Liver (tissue), 3 donors: ENCODE data around the gene FARP1.

ENCODE experiments used
- ATF3 ChIP-seq: IDR thresholded peaks from 2 replicates; pipeline ENCODE4 v1.6.1; 2016; ENCODE audit warnings: antibody characterized with exemption
- CTCF ChIP-seq: fragments of 150-350 bp; IDR thresholded peaks from 2 replicates; pipeline ENCODE4 v1.5.1; 2017; ENCODE audit warnings: improper control_type of control experiment, low read depth, low read length; ENCODE audit not compliant: missing input control
- EGR1 ChIP-seq, 2 donors: IDR thresholded peaks; 2 replicates each; pipeline ENCODE4 v1.6.1; 2016 to 2018; ENCODE audit warnings: antibody characterized with exemption in 2 of 2, low read depth in 2 of 2
- FOXA1 ChIP-seq: IDR thresholded peaks from 2 replicates; pipeline ENCODE4 v1.6.1; 2016; ENCODE audit warnings: antibody characterized with exemption
- FOXA2 ChIP-seq: IDR thresholded peaks from 2 replicates; pipeline ENCODE4 v1.6.1; 2016; ENCODE audit warnings: antibody characterized with exemption
- GABPA ChIP-seq, 2 donors: IDR thresholded peaks in 1 of 2; conservative IDR thresholded peaks in 1 of 2; 2 replicates each; pipeline ENCODE4 v1.6.1; 2016; ENCODE audit warnings: antibody characterized with exemption in 2 of 2, mild to moderate bottlenecking in 1 of 2, moderate library complexity in 1 of 2
- RAD21 ChIP-seq, 2 donors: IDR thresholded peaks; 2 replicates each; pipeline ENCODE4 v1.6.1; 2016; ENCODE audit warnings: antibody characterized with exemption in 2 of 2, mild to moderate bottlenecking in 2 of 2
- TAF1 ChIP-seq: conservative IDR thresholded peaks from 2 replicates; pipeline ENCODE4 v1.6.1; 2016; ENCODE audit warnings: antibody characterized with exemption, mild to moderate bottlenecking
- YY1 ChIP-seq: IDR thresholded peaks from 2 replicates; pipeline ENCODE4 v1.6.1; 2016; ENCODE audit warnings: antibody characterized with exemption, mild to moderate bottlenecking
- TF ChIP-seq, protein P1 (sequence below): IDR thresholded peaks from 2 replicates; pipeline ENCODE4 v1.6.1; 2016; ENCODE audit warnings: antibody characterized with exemption
- TF ChIP-seq, protein P2 (sequence below): IDR thresholded peaks from 2 replicates; pipeline ENCODE4 v1.6.1; 2016; ENCODE audit warnings: antibody characterized with exemption, mild to moderate bottlenecking
- donor health status: healthy.
- donor health status: healthy.

- TF ChIP-seq CTCF (no peak), TAF1 (no peak), RAD21 (IDR thresholded peaks at IDR 0.05) (no peak), EGR1 (IDR thresholded peaks at IDR 0.05; ENCODE audit: low read depth in 2 of 2) (no peak), GABPA (IDR thresholded peaks at IDR 0.05 in 1 of 2, conservative IDR thresholded peaks at IDR 0.05 in 1 of 2) (no peak), FOXA1 (no peak), ATF3 (no peak), FOXA2 (no peak), YY1 (no peak)
- TF ChIP-seq, protein P1, sequence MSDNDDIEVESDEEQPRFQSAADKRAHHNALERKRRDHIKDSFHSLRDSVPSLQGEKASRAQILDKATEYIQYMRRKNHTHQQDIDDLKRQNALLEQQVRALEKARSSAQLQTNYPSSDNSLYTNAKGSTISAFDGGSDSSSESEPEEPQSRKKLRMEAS: no peak
- TF ChIP-seq, protein P2, sequence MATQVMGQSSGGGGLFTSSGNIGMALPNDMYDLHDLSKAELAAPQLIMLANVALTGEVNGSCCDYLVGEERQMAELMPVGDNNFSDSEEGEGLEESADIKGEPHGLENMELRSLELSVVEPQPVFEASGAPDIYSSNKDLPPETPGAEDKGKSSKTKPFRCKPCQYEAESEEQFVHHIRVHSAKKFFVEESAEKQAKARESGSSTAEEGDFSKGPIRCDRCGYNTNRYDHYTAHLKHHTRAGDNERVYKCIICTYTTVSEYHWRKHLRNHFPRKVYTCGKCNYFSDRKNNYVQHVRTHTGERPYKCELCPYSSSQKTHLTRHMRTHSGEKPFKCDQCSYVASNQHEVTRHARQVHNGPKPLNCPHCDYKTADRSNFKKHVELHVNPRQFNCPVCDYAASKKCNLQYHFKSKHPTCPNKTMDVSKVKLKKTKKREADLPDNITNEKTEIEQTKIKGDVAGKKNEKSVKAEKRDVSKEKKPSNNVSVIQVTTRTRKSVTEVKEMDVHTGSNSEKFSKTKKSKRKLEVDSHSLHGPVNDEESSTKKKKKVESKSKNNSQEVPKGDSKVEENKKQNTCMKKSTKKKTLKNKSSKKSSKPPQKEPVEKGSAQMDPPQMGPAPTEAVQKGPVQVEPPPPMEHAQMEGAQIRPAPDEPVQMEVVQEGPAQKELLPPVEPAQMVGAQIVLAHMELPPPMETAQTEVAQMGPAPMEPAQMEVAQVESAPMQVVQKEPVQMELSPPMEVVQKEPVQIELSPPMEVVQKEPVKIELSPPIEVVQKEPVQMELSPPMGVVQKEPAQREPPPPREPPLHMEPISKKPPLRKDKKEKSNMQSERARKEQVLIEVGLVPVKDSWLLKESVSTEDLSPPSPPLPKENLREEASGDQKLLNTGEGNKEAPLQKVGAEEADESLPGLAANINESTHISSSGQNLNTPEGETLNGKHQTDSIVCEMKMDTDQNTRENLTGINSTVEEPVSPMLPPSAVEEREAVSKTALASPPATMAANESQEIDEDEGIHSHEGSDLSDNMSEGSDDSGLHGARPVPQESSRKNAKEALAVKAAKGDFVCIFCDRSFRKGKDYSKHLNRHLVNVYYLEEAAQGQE: no peak
Measured at GRCh38 chr13:98315902-98316301, 173.0 kb downstream of the FARP1 start.
